HepG2 (cell line): ENCODE measurements around the gene POLR3H.

Source experiments
- BRCA1 ChIP-seq: sonication (generic); formaldehyde crosslinking; IDR thresholded peaks from 2 replicates; pipeline ENCODE4 v1.4.0; 2020; ENCODE audit warnings: missing genetic modification reagents
- KDM5A ChIP-seq: fragments of 200-600 bp; sonication (generic); IDR thresholded peaks from 2 replicates; pipeline ENCODE4 v1.7.0; 2018; ENCODE audit warnings: antibody characterized with exemption, mild to moderate bottlenecking, low read length, borderline replicate concordance
- MAFG ChIP-seq: sonication (generic); formaldehyde crosslinking; IDR thresholded peaks from 2 replicates; pipeline ENCODE4 v1.5.1; 2020; ENCODE audit warnings: mild to moderate bottlenecking, missing genetic modification reagents
- POLR2AphosphoS5 ChIP-seq: IDR thresholded peaks from 2 replicates; pipeline ENCODE4 v1.6.1; 2012; ENCODE audit warnings: low read depth, low read length
- SIX4 ChIP-seq: sonication (generic); formaldehyde crosslinking; IDR thresholded peaks from 2 replicates; pipeline ENCODE4 v1.4.0; 2020; ENCODE audit warnings: missing genetic modification reagents
- ZBTB46 ChIP-seq: sonication (generic); formaldehyde crosslinking; IDR thresholded peaks from 2 replicates; pipeline ENCODE4 v1.4.0; 2020; ENCODE audit warnings: mild to moderate bottlenecking, missing genetic modification reagents, borderline replicate concordance
- TF ChIP-seq, protein P1 (sequence below): sonication (generic); formaldehyde crosslinking; IDR thresholded peaks from 2 replicates; pipeline ENCODE4 v1.4.0; 2020; ENCODE audit warnings: low read depth, missing genetic modification reagents

GRCh38 chr22:41518048-41518347 lies 26.3 kb downstream of the POLR3H start:
- TF ChIP-seq POLR2AphosphoS5, result no peak
- no peak for TF ChIP-seq BRCA1
- no peak for TF ChIP-seq MAFG (CRISPR knock-in tag)
- no peak for TF ChIP-seq SIX4 (CRISPR knock-in tag)
- TF ChIP-seq KDM5A, result no peak
- TF ChIP-seq ZBTB46, result no peak
- TF ChIP-seq, protein P1, sequence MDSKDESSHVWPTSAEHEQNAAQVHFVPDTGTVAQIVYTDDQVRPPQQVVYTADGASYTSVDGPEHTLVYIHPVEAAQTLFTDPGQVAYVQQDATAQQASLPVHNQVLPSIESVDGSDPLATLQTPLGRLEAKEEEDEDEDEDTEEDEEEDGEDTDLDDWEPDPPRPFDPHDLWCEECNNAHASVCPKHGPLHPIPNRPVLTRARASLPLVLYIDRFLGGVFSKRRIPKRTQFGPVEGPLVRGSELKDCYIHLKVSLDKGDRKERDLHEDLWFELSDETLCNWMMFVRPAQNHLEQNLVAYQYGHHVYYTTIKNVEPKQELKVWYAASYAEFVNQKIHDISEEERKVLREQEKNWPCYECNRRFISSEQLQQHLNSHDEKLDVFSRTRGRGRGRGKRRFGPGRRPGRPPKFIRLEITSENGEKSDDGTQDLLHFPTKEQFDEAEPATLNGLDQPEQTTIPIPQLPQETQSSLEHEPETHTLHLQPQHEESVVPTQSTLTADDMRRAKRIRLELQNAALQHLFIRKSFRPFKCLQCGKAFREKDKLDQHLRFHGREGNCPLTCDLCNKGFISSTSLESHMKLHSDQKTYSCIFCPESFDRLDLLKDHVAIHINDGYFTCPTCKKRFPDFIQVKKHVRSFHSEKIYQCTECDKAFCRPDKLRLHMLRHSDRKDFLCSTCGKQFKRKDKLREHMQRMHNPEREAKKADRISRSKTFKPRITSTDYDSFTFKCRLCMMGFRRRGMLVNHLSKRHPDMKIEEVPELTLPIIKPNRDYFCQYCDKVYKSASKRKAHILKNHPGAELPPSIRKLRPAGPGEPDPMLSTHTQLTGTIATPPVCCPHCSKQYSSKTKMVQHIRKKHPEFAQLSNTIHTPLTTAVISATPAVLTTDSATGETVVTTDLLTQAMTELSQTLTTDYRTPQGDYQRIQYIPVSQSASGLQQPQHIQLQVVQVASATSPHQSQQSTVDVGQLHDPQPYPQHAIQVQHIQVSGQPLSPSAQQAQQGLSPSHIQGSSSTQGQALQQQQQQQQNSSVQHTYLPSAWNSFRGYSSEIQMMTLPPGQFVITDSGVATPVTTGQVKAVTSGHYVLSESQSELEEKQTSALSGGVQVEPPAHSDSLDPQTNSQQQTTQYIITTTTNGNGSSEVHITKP (CRISPR knock-in tag), result no peak
